ENCODE data around the gene FDX2.

Gene FDX2

DNA sequence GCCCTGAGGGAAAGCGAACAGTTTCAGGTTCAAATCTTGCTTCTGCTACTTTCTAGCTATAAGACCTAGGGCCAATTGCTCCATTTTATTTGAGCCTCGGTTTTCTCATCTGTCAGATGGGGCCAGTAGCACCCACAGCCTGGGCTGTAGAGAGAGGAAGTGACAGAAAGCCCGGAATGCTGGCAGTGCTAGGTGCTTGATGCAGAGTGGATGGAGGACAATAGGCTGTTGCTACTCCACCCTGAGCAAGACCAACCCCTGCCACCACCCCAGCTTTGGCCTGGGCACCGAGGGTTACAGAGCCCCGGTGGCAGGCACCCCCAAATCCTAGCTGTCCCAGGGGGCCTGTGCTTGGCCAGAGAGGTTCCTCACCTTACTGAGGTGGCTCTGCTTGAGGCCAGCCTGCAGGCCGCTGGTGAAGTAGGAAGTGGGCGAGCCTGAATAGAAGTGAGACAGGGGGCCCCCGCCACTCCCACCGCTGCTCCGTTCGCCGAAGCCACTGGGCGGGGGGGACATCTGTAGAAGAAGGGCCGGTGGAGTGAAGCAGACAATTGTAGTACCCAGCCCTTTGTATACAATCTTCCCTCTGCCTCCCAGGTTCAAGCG, 2.1 kb upstream of the FDX2 start:
- peaks cover 6% of the 10 kb centered on the region for H3K79me2 ChIP-seq (ENCODE audit: control insufficient read depth, insufficient read depth, low read length, unreplicated experiment)
- H3K27ac ChIP-seq (ENCODE audit: low read depth, low read length): no peak overlapping the region
- H2AFZ ChIP-seq (ENCODE audit: low read length, unreplicated experiment): no peak overlapping the region
- H3K36me3 ChIP-seq (ENCODE audit: insufficient read depth, low read length): no peaks in the 10 kb centered on the region
- H3K27me3 ChIP-seq (ENCODE audit: insufficient read depth, low read length): no peaks in the 10 kb centered on the region
- H3K4me1 ChIP-seq (ENCODE audit: control insufficient read depth, insufficient read depth, low read length, unreplicated experiment): no peaks in the 10 kb centered on the region
- no peak overlapping the region for H3K4me3 ChIP-seq (ENCODE audit: low read depth, low read length)

- no peak overlapping the region for H3K27ac ChIP-seq (ENCODE audit: low read depth, low read length)
- no peak overlapping the region for H3K4me3 ChIP-seq (ENCODE audit: low read depth, low read length)
- no peaks in the 10 kb centered on the region for H3K36me3 ChIP-seq (ENCODE audit: insufficient read depth, low read length)
- no peak overlapping the region for H2AFZ ChIP-seq (ENCODE audit: low read length, unreplicated experiment)
- peaks cover 6% of the 10 kb centered on the region for H3K79me2 ChIP-seq (ENCODE audit: control insufficient read depth, insufficient read depth, low read length, unreplicated experiment)
- no peaks in the 10 kb centered on the region for H3K27me3 ChIP-seq (ENCODE audit: insufficient read depth, low read length)
- no peaks in the 10 kb centered on the region for H3K4me1 ChIP-seq (ENCODE audit: control insufficient read depth, insufficient read depth, low read length, unreplicated experiment)
These were observed 1.4 kb upstream of the FDX2 start for GRCh38 chr19:10317045-10317856.

DNA sequence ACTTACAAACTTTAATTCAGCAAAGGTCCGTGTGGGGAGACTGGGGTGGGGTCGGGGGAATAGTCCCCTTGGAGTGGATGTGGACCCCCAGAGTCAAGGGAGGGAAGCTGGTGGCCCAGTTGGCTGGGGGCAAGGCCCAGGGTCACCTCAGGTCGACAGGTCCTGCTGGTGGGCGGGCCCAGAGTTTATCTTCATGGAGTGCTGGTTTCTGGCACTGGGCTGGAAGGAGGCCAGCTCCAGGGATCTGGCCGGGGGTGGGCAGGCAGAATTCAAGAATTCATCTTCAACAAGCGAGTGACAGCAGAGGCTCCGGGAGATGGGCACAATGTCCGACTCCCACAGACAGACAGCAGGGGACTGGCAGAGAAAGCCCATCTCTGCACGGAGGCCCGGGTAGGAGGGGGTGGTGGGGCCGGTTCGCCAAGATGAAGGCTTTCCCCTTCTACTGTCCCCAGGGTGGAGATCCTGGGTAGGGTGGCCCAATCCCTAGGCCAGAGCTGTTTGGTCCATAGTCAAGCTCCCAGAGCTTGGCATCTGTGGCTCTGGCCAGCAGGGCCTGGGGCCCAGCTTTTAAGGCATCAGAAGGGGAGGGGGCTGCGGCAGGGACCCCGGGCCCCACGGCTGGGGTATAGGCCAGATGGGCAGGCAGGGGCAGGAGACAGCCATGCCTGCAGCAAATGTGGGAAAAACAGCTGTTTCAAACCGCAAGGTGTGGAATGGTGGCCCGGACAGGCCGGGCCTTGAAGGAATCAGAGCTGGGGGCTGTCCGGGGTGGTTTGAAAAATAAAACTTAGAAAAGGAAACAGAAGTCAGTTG, 622 bp upstream of the FDX2 start:
- Histone ChIP-seq H3K4me3 (ENCODE audit: low read depth, low read length) (peak overlapping the region; percentile 87; the same call in 1 of the 2 replicates), H3K27me3 (ENCODE audit: insufficient read depth, low read length) (no peaks in the 10 kb centered on the region), H3K27ac (ENCODE audit: low read depth, low read length) (no peak overlapping the region), H3K79me2 (ENCODE audit: control insufficient read depth, insufficient read depth, low read length, unreplicated experiment) (peaks cover 6% of the 10 kb centered on the region), H2AFZ (ENCODE audit: low read length, unreplicated experiment) (no peak overlapping the region), H3K4me1 (ENCODE audit: control insufficient read depth, insufficient read depth, low read length, unreplicated experiment) (no peaks in the 10 kb centered on the region), H3K36me3 (ENCODE audit: insufficient read depth, low read length) (no peaks in the 10 kb centered on the region)

GRCh38 chr19:10309423-10309822, 6.4 kb downstream of the FDX2 start, which contains the start of gene ZGLP1:
TSS of gene ZGLP1 (minus strand) at chr19:10309815.
- H3K4me1 ChIP-seq (ENCODE audit: control insufficient read depth, insufficient read depth, low read length, unreplicated experiment): peaks cover 4% of the 10 kb centered on the region
- H3K4me3 ChIP-seq (ENCODE audit: low read depth, low read length): no peak within 1 kb of the TSS
- no peak within 1 kb of the TSS for H2AFZ ChIP-seq (ENCODE audit: low read length, unreplicated experiment)
- no peaks in the 10 kb centered on the region for H3K27me3 ChIP-seq (ENCODE audit: insufficient read depth, low read length)
- H3K27ac ChIP-seq (ENCODE audit: low read depth, low read length): no peak within 1 kb of the TSS
- peaks cover 3% of the 10 kb centered on the region for H3K79me2 ChIP-seq (ENCODE audit: control insufficient read depth, insufficient read depth, low read length, unreplicated experiment)
- H3K36me3 ChIP-seq (ENCODE audit: insufficient read depth, low read length): no peaks in the 10 kb centered on the region

DNA sequence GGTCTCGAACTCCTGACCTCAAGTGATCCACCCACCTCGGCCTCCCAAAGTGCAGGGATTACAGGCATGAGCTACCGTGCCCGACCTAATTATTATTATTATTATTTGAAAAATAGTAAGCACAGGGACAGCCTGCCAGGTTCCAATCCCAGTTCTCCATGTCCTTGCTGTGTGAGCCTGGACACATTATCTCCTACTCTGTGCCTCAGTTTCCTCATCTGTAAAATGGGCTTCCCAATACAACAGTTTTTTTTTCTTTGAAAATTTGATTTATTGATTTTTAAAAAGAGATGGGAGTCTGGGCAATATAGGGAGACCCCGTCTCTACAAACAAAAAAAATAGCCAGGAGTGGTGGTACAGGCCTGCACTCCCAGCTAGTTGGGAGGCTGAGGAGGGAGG, 9.5 kb downstream of the FDX2 start:
- no peaks in the 10 kb centered on the region for H3K27me3 ChIP-seq (ENCODE audit: insufficient read depth, low read length)
- H2AFZ ChIP-seq (ENCODE audit: low read length, unreplicated experiment): no peak overlapping the region
- peaks cover 15% of the 10 kb centered on the region for H3K4me1 ChIP-seq (ENCODE audit: control insufficient read depth, insufficient read depth, low read length, unreplicated experiment)
- H3K4me3 ChIP-seq (ENCODE audit: low read depth, low read length): no peak overlapping the region
- no peaks in the 10 kb centered on the region for H3K36me3 ChIP-seq (ENCODE audit: insufficient read depth, low read length)
- H3K79me2 ChIP-seq (ENCODE audit: control insufficient read depth, insufficient read depth, low read length, unreplicated experiment): no peaks in the 10 kb centered on the region
- H3K27ac ChIP-seq (ENCODE audit: low read depth, low read length): no peak overlapping the region

DNA sequence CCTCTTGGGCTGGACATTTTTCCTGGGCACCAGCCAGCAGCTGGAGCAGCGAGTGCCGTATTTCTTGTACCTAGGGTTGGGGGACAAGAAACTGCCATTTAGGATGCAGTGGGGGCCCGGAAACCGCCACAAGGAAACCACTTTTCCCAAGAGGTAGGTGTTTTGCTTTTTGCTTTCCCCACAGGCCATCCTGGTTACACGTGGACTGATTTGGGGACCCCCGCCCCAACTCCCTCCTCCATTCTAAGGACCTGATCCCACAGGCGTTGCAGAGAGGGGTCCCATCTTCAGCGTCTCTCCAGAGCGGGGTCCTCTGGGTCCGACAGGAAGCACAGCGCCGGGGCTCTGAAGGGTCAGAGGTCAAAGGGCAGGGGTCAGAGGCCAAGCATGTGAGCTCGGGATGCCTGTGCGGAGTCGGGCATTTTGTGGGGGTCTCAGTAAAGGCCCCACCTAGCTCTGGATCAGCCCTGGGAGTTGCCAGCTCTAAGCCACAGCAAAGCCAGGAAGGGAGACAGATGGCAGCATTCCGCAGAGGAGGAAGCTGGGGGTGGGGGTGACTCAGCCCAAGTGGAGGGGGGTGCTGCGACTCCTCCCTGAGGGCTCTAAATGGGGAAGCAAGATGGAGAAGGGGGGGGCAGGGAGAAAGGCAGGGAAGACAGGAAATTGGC, 10.5 kb downstream of the FDX2 start:
- Histone ChIP-seq H3K27ac (ENCODE audit: low read depth, low read length) (no peak overlapping the region), H3K79me2 (ENCODE audit: control insufficient read depth, insufficient read depth, low read length, unreplicated experiment) (no peaks in the 10 kb centered on the region), H3K36me3 (ENCODE audit: insufficient read depth, low read length) (no peaks in the 10 kb centered on the region), H3K4me3 (ENCODE audit: low read depth, low read length) (no peak overlapping the region), H3K4me1 (ENCODE audit: control insufficient read depth, insufficient read depth, low read length, unreplicated experiment) (peaks cover 15% of the 10 kb centered on the region), H2AFZ (ENCODE audit: low read length, unreplicated experiment) (no peak overlapping the region), H3K27me3 (ENCODE audit: insufficient read depth, low read length) (no peaks in the 10 kb centered on the region)

GRCh38 chr19:10299545-10300458, 16.0 kb downstream of the FDX2 start:
- H3K4me3 ChIP-seq (ENCODE audit: low read depth, low read length): no peak overlapping the region
- H3K79me2 ChIP-seq (ENCODE audit: control insufficient read depth, insufficient read depth, low read length, unreplicated experiment): no peaks in the 10 kb centered on the region
- H2AFZ ChIP-seq (ENCODE audit: low read length, unreplicated experiment): no peak overlapping the region
- no peaks in the 10 kb centered on the region for H3K27me3 ChIP-seq (ENCODE audit: insufficient read depth, low read length)
- no peak overlapping the region for H3K27ac ChIP-seq (ENCODE audit: low read depth, low read length)
- H3K4me1 ChIP-seq (ENCODE audit: control insufficient read depth, insufficient read depth, low read length, unreplicated experiment): peaks cover 11% of the 10 kb centered on the region
- H3K36me3 ChIP-seq (ENCODE audit: insufficient read depth, low read length): no peaks in the 10 kb centered on the region

DNA sequence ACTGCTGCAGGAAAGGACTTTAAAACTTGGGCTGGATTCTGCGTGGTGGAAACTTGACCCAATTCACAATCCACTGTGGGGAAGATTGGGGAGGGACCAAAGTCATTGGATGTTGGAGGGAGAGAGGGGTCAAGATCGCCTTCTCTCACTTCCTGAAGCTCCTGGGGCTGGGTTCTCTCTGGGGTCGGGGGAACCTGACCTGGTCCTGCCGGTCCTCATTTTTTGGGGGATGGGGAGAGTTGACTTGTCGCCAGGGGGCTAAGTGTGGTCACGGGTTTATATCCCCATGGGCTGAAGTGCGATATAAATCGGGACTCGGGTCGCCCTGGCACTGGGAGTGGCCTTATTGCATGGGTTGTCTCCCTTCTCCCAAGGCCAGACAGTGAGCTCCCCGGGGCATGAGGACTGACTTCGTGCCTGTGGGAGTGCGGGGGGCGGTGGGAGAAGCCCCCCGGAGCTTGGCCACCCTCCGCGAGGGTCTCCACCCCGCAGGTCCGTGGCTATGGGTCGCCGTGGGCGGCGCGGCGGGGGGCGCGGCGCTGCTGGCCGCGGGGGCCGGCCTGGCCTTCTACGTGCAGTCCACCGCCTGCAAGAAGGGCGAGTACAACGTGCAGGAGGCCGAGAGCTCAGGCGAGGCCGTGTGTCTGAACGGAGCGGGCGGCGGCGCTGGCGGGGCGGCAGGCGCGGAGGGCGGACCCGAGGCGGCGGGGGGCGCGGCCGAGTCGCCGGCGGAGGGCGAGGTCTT, 19.8 kb downstream of the FDX2 start:
- H3K4me3 ChIP-seq (ENCODE audit: low read depth, low read length): no peak overlapping the region
- H3K27me3 ChIP-seq (ENCODE audit: insufficient read depth, low read length): 0 out of 2 replicates have a peak, but pooled peaks cover 3% of the 10 kb centered on the region
- H3K4me1 ChIP-seq (ENCODE audit: control insufficient read depth, insufficient read depth, low read length, unreplicated experiment): no peaks in the 10 kb centered on the region
- no peak overlapping the region for H2AFZ ChIP-seq (ENCODE audit: low read length, unreplicated experiment)
- no peaks in the 10 kb centered on the region for H3K79me2 ChIP-seq (ENCODE audit: control insufficient read depth, insufficient read depth, low read length, unreplicated experiment)
- H3K27ac ChIP-seq (ENCODE audit: low read depth, low read length): no peak overlapping the region
- H3K36me3 ChIP-seq (ENCODE audit: insufficient read depth, low read length): 0 out of 2 replicates have a peak, but pooled peaks cover 3% of the 10 kb centered on the region

DNA sequence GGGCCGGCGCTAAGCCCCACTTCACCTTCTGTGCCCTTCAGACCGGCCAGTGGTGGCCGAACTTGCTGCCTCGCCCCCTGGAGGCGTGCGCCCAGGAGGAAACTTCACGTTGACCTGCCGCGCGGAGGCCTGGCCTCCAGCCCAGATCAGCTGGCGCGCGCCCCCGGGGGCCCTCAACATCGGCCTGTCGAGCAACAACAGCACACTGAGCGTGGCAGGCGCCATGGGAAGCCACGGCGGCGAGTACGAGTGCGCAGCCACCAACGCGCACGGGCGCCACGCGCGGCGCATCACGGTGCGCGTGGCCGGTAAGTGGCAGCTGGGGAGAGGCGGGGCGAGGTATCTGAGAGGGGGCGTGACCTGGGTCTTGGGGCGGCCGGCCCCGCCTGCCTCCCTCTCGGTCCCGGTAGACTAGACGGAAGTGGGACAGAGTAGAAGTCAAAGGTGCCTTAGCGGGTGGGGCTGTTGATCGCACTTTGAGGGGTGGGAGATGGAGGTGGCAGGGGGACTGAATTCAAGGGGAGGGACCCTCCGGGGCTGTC, 20.4 kb downstream of the FDX2 start:
- 0 out of 2 replicates have a peak, but pooled peaks cover 3% of the 10 kb centered on the region for H3K27me3 ChIP-seq (ENCODE audit: insufficient read depth, low read length)
- no peak overlapping the region for H2AFZ ChIP-seq (ENCODE audit: low read length, unreplicated experiment)
- no peaks in the 10 kb centered on the region for H3K4me1 ChIP-seq (ENCODE audit: control insufficient read depth, insufficient read depth, low read length, unreplicated experiment)

More for the DNA sequence above, 20.4 kb downstream of the FDX2 start:
- H3K4me3 ChIP-seq (ENCODE audit: low read depth, low read length): no peak overlapping the region
- no peaks in the 10 kb centered on the region for H3K79me2 ChIP-seq (ENCODE audit: control insufficient read depth, insufficient read depth, low read length, unreplicated experiment)
- H3K27ac ChIP-seq (ENCODE audit: low read depth, low read length): no peak overlapping the region
- H3K36me3 ChIP-seq (ENCODE audit: insufficient read depth, low read length): 0 out of 2 replicates have a peak, but pooled peaks cover 3% of the 10 kb centered on the region

Measured in ACC112 (cell line).